SKM-1 (cell line): ENCODE measurements around the gene ZNF648.
A peak's percentile ranks its signal among the peaks of the same experiment; 100 is the strongest.
"Not testable (repeated sequence)": the region's sequence is repeated elsewhere in the genome, so short reads cannot be mapped to it uniquely, and the experiment has no call there.

ENCODE experiments used
- DNase-seq: peaks from one replicate; lab custom pipeline; 2025; ENCODE audit not compliant: unreplicated experiment; lab: John Stamatoyannopoulos, UW

ZNF648 gene

GRCh38 chr1:182071924-182072323 lies 10.4 kb upstream of the ZNF648 start:
- no peak for DNase-seq

- DNase-seq, result peak; percentile 82
Observed at GRCh38 chr1:182069028-182069466, 7.5 kb upstream of the ZNF648 start.

GRCh38 chr1:182066934-182067333 lies 5.4 kb upstream of the ZNF648 start:
- DNase-seq, result no peak

GRCh38 chr1:182065126-182065845 lies 3.8 kb upstream of the ZNF648 start:
- DNase-seq, result no peak

- DNase-seq, result no peak
Observed at GRCh38 chr1:182064611-182065010, 3.1 kb upstream of the ZNF648 start.

- no peak for DNase-seq
Observed at GRCh38 chr1:182062223-182062622, 711 bp upstream of the ZNF648 start.

GRCh38 chr1:182060877-182061276 lies 635 bp downstream of the ZNF648 start:
- no peak for DNase-seq

GRCh38 chr1:182059936-182060335 lies 1.6 kb downstream of the ZNF648 start:
- DNase-seq, result no peak

- DNase-seq, result no peak
Observed at GRCh38 chr1:182056601-182057366, 4.7 kb downstream of the ZNF648 start.

GRCh38 chr1:182054698-182055326 lies 6.7 kb downstream of the ZNF648 start:
- peak; percentile 42 for DNase-seq

GRCh38 chr1:182052355-182052754 lies 9.2 kb downstream of the ZNF648 start:
- DNase-seq, result no peak

- DNase-seq, result no peak
Observed at GRCh38 chr1:182051938-182052337, 9.6 kb downstream of the ZNF648 start.

GRCh38 chr1:182050481-182051448 lies 10.7 kb downstream of the ZNF648 start:
- DNase-seq, result peak; percentile 80

GRCh38 chr1:182048562-182048961 lies 12.9 kb downstream of the ZNF648 start:
- DNase-seq, result no peak

- no peak for DNase-seq
Observed at GRCh38 chr1:182046763-182047162, 14.7 kb downstream of the ZNF648 start.

- DNase-seq, result not testable (repeated sequence)
Observed at GRCh38 chr1:182045481-182045880, 16.0 kb downstream of the ZNF648 start.

- DNase-seq, result peak; percentile 47
Observed at GRCh38 chr1:182041615-182042014, 19.9 kb downstream of the ZNF648 start.

GRCh38 chr1:182038220-182038619 lies 23.3 kb downstream of the ZNF648 start:
- DNase-seq, result no peak

- no peak for DNase-seq
Observed at GRCh38 chr1:182035097-182035770, 26.3 kb downstream of the ZNF648 start.

- no peak for DNase-seq
Observed at GRCh38 chr1:182032251-182032650, 29.3 kb downstream of the ZNF648 start.
